GM19351 (cell line): ENCODE results near the gene ATP8A2.

Experiments used
- ATAC-seq: cut with Tn5 transposase; IDR thresholded peaks from one replicate; pipeline ENCODE4 v1.9.1; 2021; ENCODE audit warnings: mild to moderate bottlenecking, moderate library complexity; ENCODE audit not compliant: unreplicated experiment

Gene ATP8A2

DNA sequence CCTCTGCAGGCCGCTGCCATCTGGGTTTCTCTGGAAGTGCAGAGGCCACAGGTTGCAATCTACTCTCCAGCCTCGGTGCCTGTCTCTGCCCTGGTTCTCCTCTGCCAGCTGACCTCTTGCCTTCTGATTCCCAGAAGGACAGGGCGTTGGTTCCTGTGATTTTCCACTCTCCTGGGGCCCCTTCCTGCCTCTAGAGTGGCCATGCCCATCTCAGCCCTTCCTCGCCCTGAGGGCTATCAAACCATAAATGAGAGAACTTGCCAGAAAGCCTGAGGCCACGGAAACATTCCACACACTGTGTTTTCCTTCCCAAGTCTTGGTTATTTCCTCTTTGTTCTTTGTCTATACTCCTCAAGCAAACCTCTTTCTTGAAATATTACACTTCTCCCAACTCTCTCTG, 533.8 kb downstream of the ATP8A2 start:
- ATAC-seq: no peak

DNA sequence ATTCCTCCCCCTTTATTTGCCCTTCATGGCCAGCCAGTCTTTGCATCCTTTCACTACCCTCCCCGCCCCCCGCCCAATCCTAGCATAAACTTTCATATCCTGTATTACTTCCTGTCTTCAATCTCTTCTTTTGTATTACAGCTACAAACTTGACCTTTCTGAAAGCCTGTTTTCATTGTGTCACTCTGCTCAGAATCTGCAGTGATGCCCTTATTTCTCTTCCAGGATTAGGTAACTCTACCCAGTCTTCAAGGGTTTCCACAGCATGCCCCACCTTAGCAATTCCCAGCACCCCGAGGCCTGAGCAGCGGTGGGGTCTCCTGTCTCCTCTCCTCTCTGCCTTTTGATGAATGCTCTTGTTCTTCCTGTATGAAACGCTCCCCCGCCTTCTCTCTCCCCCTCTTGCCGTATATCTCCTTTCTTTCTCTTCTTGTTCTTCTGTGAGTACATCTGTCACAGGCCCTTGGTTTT, 534.5 kb downstream of the ATP8A2 start:
- no peak for ATAC-seq

DNA sequence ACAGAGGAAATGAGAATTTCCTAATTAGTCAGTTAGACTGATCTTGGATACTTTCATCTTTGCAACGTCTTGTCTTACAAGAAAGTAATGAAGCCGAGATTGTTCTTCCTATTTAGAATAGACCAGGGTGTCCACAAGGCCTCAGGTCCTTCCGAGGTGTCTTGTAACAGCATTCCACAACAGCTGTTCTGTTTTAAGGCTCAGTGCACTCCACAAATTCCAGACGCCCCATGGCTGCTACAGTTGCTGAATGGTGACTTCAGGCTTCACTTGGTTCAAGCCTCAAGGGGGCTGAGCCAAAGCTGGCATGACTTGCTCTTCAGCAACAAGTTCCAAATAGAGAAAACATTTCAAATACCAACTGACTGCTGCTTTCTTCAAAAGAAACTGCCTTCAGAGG, 536.6 kb downstream of the ATP8A2 start:
- no peak for ATAC-seq

DNA sequence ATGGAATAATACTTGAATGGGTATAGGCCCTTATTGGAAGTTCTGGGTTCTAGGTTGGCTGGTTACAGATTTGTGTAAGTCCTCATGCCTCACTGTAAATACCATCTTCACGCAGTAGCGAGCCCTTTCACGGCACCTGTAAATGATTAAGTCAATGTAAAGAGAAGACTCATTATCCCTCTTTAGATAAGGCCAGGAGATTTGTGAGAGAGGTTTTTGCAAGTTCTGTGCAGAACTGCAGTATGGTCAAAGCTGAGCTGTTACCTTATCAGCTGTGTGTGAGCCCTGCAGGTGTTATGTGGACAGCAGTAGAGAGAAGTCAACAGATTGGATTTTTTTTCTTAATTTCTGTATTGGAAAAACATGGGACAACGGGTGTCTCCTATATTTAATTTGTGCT, 538.5 kb downstream of the ATP8A2 start:
- ATAC-seq: no peak

DNA sequence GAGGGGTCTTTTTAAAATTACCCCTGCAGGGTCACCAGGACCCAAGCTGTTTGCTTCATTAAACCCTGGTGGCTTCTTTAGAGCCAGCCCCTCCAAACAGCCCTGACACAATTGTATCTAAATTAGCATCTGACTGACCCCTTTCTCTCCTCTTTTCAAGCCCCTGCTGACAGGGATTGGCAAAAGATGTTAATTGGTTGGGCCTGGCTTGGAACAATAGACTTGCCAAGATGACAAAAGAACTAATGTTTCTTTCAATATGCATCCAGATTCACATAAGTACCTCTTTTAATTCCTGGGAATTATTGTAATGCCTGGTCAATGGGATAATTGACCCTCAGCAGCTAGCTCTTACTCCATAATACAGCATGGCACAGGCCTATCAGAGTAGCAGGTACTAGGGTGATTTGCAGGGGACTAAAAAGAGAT, 539.2 kb downstream of the ATP8A2 start:
- ATAC-seq: no peak

DNA sequence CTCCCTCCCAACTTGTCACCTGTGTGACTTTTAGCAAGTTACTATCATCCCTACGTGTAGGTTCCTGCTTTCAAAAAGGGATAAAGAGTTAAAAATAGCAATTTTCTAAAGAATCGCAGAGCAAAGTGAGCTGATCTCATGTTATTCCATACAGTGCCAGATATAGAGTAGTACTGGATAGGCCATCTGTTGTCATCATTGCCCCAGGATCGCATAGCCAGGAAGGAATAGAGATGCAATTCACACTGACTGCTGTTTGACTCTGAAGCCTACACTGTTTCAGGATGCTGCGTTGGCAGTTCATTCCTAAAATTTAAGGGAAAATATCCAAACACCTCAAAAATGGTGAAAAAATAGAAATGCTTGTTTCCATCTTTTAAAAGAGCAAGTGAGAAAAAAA, 541.2 kb downstream of the ATP8A2 start:
- ATAC-seq: no peak

DNA sequence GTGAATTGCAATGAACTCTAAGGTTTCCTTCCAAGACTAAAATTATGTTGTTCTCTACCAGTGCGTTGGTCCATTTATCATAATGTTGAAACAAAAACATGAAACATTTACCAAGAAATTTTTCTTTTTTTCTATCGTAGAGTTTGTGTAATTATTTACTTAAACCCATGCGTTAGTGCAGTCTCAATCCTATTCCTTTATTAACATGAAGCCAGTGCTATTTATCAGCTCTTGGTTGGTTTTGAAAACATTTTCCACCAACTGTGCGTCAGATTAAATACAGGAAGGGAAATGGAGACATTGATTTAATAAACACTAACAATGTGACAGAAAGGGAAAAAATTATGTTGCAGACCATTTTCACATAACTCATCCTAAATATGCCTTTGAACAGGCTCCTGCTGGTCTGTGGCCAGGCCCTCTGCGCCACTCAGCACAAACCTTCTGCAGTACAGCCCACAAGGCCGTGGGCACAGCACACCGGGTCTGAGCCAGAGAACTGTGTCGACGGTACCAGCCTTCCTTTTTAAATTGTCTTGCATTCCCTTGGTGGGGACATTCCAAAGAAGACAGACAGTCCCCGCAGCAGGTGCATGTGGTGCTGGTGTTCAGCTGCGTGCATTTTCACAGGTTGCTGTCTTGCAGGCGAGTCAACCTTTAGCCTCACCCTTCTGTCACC, 544.2 kb downstream of the ATP8A2 start:
- no peak for ATAC-seq

DNA sequence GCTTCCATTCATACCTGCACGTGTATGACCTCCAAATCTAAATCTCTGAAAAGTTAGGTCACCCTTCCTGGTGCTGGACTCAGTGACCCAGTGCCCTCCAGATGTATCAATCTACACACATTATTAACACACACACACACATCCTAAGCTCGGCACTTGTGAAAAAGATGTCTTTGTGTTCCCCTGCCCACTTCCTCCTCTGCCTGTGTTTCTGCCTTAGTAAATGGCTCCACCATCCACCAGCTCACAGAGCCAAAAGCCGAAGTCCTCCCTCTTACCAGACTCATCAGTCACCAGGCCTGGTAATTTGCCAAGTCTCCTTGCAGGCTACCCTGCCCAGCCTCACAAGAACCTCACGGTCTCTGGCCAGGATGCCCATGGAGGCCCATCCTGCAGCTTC, 548.5 kb downstream of the ATP8A2 start:
- no peak for ATAC-seq

DNA sequence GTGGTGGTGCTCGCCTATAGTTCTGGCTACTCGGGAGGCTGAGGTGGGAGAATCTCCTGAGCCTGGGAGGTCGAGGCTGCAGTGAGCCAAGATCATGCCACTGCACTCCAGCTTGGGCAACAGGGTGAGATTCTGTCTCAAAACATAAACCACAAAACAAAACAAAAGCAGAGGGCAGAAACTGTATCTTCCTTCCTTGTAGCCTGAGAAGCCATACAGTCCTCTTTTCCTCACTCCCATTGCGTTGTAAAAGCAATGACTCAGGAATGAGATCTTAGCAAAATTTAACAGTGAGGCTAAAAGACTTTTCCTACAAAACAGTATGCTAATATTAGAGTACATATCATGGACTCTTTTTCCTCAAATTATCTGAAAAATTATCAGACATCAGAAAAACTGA, 549.2 kb downstream of the ATP8A2 start:
- no peak for ATAC-seq

DNA sequence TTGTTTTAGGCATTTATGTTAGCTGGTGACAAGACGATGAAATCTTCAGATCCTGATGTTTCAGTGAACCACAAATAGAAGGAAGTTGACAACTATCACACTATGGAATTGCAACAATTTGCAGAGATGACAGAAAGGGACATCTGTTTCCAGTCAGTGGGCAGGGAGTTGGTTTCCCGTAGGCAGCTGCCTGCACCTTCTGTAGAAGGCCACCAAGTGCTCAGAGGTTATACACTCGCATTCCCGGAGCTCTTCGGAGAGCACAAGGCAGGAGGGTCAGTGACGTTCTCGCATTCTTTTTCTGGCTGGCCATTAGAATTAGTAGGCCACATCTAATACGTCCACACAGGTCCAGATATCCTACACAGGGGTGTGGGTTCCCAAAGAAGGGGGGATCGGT, 550.6 kb downstream of the ATP8A2 start:
- ATAC-seq: no peak

DNA sequence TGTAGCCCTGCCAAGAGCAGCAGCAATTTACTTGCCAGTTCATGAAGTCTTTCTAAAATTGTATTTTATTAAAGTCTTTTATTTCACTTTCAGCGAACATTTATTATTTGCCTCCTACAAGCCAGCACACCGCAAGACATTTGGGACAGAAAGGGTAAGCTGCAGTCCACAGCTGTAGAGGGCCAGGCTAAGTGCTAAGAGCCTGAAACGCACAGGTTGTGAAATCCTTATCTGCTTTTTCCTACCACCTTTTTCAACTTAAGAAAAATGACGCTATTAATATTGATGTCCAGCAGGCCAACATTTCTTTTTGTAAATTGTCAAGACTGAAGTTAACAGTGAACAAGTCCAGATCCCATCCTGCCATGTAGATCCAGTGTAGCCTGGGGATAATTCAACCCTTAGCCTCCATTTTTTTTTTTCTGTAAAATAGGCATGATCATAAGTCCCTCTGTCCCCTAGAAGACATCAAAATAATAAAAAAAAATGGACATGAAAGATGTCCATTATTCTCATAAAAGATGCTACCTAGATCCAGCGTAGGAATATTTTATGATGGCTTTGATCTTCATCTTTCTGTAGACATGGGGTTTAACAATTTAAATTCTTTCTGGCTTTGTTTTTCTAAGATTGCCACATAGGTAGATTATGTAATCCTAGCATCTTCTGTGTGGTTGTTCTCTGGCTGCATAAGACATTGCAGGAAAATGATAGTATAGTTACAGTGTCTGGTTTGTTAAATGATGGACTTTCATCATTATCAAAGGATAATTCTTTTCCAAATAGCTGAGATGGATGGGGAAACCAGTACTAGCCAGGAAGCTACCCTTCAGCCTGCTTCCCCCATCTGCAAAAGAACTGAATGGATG, 551.7 kb downstream of the ATP8A2 start:
- ATAC-seq: no peak

DNA sequence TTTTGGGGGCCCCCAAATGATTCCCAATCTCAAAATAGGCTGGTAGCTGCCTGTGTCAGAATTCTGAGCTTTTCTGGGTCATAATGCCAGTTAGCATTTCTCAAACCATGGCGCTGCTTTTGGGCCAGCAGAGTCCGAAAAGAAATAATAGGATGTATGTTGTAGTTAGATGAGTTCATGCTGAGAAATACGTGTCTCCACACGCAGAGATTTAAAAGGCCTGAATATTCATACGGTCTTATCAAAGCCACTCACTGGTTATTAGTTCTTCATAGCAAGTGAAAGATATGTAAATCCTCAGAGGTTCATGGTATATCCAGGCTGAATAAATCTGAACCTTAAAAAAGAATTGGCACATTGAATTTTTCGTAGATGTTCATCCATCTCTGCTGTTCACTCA, 555.6 kb downstream of the ATP8A2 start:
- no peak for ATAC-seq

DNA sequence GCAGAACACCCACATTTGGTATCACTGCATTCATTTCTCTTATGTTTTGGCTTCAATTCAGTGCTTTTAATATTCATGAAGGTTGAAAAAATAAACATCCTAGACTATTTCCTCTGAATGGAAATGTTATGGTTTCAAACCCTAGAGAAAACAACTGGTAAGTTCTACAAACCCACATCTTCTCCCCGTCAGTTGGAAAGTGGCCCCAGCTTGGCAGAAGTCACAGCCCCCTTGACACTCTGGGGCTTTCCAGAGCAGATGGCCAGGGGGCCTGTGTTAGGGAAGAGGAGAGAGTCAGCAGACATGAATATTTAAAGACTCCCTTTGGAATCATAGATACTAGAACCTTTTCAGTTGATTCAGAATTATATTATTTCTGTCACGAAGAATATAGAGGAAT, 556.2 kb downstream of the ATP8A2 start:
- no peak for ATAC-seq

DNA sequence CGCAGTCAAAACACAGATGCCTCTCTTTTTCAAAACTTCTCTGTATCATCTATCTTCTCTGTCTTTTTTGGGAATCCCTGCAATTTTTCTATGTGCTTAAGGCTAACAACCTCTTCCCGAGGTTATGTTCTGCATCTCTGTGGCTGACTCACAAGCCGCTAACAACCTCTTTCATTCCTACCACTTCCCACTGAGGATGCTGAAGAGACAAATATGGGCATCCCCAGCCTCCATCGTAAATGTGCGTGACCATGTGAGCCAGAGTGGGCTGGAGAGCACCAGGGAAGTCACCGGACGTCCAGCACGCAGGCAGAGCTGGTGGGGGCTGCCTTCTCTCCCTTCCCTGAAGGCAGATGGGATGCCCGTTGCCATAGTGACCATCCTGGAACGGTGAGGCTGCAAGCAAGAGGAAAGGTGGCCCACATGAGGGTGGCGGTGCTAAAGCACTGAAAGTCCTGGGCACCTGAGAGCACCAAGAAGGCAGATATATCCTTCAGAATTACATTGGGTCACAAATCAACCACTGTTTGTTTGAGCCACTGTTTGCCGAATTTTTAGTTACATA, 557.2 kb downstream of the ATP8A2 start:
- no peak for ATAC-seq

DNA sequence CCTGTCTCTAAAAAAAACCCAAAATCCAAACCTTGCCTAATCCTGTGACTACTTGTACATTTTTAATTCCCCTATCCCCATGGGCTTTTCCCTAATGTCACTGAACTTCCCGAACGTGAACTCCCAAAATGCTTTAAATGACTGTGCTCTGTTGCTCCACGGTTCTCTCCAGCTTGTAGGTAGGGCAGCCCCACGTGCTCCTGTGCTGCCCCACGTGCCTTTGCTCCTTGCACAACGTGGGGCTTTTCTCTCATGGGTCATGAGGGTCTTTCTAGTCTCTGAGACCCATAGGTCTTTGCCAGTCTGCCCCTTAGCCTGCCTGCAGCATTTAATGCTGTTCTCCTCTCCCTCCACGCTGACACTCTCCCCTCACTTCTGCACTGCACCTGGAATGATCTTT, 558.0 kb downstream of the ATP8A2 start:
- ATAC-seq: no peak

DNA sequence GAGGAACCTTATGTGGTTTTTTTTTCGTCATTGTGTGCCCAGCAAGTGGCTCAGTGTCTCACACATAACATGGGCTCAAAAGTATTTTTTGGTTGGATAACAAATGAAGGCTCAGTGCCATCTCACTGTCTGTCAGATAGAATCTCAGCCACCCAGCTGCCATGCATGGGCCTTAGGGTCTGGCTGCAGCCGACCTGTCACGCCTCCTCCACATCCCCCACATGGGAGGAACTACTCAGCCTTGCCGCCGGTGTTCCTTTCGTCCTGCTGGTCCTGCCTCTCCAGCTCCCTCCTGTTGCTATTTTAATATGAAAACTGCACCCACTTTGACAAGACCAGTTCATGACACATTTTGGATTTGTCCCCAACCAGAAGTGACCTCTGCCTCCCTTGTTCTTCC, 558.9 kb downstream of the ATP8A2 start:
- ATAC-seq: no peak

DNA sequence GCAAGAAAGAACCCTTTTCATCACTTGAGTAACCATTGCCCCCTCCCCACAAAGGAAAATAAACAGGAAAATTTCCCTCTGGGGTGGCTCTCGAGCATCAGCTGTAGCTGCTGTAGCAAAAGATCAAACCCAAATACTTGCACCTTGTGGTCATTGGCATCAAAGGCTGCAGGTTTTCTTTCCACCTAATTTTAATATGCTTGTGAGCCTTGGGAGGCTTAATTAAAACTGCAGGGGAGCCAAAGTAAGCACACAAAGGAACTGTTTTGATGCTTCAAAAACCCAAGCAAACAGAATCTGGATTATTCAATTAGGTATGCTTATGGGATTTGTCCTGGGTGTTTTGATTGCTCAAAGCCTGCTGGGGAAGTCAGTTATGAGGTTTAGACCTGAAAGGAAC, 560.6 kb downstream of the ATP8A2 start:
- no peak for ATAC-seq

DNA sequence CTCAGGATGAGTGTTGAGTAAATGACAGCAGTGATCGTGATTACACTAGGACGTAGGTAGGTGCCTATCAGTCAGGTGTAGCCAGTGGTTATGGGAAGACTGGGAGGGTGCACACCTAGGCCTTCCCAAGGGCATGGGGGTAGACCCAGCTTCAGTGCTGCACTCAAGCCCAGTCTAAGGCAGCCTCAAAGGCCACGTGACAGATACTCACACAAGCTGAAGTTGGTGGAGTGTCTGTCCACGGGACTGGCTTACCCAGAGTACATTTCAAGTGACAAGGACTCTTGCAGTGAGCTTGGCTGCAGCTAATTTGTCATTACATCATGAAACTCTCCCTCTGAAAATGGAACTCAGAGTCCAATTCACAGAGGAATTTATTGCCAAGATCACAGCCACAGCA, 561.7 kb downstream of the ATP8A2 start:
- ATAC-seq: no peak

DNA sequence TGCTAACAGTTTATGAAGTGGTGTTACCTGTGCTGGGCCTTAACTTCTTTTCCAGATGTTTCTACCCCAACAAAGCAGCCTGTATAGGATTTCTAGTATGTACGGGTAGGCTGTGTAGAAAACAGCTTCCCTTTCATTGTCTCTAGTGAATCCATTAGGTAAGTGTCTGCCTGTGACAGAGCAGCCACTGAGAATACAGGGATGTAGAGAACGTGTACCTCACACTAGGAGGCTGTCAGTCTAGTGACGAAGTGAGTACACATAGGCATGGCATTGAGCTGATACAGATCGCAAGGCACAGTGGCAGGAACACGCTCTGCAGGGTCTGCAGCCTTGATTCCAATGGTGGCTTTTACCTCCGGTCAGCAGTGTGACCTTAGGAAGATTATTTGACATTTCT, 562.4 kb downstream of the ATP8A2 start:
- ATAC-seq: no peak

DNA sequence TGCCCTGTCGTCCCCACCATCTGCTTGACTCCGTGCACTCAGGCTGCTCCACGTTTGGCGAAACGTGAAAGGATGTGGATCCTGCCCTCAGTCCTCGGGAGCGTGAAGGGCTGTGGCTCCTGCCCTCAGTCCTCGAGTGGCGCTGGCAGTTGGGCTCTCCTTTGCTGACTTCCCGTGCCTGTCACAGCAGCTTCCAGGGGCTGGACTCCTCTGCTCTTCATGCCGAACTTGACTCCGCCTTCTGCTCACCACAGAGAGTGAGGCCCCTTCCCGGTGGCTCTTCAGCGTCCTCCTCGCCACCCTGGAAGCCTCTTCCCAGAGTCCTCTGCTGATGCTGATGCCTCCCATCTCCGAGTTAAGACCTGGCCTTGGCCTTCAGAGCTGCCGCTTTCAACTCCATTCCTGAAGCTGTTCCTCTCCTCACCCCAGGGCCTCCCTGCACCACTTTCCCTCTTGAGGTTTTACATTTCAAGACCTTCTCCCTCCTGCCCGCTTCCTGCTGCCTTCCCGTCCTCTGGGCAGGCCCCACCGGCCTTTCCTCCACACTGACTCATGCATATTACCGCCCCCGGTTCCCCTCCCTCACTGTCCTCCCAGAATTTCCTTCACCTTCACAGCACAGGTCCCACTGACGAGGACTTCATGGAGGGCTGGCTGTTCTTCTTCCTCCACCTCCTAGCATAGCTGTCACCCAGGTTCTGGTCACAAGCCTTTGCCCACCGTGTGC, 568.4 kb downstream of the ATP8A2 start:
- no peak for ATAC-seq

DNA sequence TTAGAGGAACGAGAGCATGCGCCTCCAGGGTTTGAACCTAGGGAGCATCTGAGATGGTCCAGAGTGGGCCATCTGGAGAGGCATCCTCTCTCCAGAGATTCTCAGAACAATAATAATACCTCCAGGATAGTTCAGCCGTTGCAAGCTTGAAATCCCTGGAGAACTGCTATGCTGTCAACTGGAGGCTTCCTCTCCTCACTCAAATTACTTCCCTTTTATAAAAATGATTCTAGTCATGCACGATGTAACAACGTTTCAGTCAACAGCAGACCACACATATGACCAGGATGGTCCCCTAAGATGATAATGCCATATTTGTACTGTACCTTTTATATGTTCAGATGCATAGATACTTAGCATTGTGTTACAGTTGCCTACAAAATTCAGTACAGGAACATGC, 571.3 kb downstream of the ATP8A2 start:
- ATAC-seq: no peak
